ENCODE results near the gene FADS2. TPM values are rescaled to one million over a fixed set of nuclear protein-coding genes. Genes with fewer than 3 reads are reported as not detected.

The FADS2 gene
- total RNA-seq, 1 experiment from 2014 or later: 20.6 TPM

DNA sequence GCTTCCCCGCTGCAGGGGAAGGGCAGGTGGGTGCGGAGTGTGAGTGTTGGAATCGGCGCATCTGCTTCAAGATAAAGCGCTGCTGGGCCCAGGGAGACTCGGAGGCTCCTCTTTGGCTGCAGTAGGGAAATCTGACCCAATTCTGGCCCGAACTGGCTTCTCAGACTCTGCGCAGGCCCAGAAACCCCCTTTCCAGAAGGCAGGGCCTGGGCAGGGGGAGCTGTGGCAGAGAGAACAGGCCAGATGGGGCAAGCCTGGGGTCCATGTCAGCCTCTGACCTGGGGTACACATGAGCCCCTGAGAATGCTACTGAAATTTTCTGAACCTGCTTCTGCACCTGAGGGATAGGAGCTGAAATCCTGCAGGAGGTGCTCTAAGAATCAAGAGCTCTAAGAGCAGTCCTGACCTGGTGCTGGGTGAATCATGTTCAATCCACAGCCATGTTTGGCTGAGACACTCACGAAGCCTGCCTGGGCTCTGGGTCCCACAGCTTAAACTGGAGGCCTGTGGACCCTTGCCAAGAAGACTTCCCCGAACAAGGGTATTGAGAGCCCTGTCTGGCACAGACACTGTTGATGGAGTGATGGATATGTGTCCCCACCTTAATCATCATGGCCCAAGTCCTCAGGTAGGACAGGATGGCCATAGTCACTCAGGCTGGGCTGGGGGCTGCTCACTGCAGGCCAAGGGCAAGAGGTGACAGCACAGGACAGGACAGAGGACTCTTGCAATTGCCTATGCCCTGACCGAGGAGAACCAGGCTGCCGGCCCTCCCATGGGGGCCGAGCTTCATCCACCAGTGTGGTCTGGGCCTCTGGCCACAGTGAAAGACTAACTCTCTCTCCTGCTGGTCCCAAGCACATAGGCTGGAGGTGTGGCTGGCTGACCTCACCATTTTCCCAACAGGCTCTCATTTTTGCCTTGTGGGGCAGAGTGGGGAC is 82.4 kb downstream of the FADS2 start:
- intact Hi-C loops (cut with micrococcal nuclease): no loop called here
- Mint-ChIP-seq H3K4me3 (ENCODE audit: unreplicated experiment) (no peak overlapping the region), H3K27ac (ENCODE audit: low read depth, unreplicated experiment) (no peak overlapping the region), H3K27me3 (ENCODE audit: insufficient read depth, unreplicated experiment) (no peaks in the 10 kb centered on the region), H3K9me3 (ENCODE audit: unreplicated experiment) (no peaks in the 10 kb centered on the region), H3K36me3 (ENCODE audit: insufficient read depth, unreplicated experiment) (peaks cover 4% of the 10 kb centered on the region), H3K4me1 (ENCODE audit: insufficient read depth, unreplicated experiment) (no peaks in the 10 kb centered on the region)
- ChIA-PET CTCF (interaction anchor here (0.6 to 4.0 kb wide), 6 partner anchors 12 to 171 kb away, joined by 3 to 42 read pairs (median 4); no protein-coding TSS in a partner anchor), POLR2A (no interaction called here)
- TF ChIP-seq, protein P1, sequence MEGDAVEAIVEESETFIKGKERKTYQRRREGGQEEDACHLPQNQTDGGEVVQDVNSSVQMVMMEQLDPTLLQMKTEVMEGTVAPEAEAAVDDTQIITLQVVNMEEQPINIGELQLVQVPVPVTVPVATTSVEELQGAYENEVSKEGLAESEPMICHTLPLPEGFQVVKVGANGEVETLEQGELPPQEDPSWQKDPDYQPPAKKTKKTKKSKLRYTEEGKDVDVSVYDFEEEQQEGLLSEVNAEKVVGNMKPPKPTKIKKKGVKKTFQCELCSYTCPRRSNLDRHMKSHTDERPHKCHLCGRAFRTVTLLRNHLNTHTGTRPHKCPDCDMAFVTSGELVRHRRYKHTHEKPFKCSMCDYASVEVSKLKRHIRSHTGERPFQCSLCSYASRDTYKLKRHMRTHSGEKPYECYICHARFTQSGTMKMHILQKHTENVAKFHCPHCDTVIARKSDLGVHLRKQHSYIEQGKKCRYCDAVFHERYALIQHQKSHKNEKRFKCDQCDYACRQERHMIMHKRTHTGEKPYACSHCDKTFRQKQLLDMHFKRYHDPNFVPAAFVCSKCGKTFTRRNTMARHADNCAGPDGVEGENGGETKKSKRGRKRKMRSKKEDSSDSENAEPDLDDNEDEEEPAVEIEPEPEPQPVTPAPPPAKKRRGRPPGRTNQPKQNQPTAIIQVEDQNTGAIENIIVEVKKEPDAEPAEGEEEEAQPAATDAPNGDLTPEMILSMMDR (IDR thresholded peaks at IDR 0.05; ENCODE audit: unreplicated experiment): no peak
- BruUV-seq (replicated peaks): no TSS peak
- no peak for DNase-seq (ENCODE audit: unreplicated experiment)

DNA sequence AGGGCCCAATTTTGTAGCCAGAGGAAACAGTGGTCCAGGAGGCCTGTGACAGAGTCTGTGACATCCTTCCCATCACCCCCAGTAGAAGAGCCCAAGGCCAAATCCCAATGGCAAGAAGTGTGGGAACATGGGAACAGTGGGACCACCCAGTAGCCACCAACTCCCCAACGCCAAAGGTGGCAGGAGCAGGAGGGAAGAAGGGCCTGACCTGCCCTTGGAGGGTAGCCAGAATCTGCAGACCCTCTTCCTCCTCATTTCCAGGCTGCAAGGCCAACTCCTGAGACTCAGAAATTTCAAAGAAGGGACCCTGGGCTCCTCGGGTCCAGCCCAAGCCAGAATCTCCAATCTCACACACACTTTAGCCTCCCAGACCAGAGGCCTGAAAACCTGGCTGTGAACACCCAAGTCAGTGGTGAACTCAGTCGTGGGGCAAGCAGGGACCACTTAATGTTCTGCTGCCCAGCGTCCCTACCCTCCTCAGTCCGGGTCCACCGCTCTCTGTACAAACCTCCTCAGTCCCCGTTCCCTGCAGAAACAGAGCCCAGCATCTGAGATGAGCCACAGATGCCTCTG is 83.1 kb downstream of the FADS2 start:
- BruUV-seq (replicated peaks): no TSS peak
- ChIA-PET POLR2A (no interaction called here), CTCF (interaction anchor here (0.9 to 2.7 kb wide), 3 partner anchors 36 to 150 kb away, joined by 3 to 15 read pairs (median 3); no protein-coding TSS in a partner anchor)
- H3K4me3 Mint-ChIP-seq (ENCODE audit: unreplicated experiment): no peak overlapping the region
- H3K27me3 Mint-ChIP-seq (ENCODE audit: insufficient read depth, unreplicated experiment): no peaks in the 10 kb centered on the region
- H3K36me3 Mint-ChIP-seq (ENCODE audit: insufficient read depth, unreplicated experiment): peaks cover 4% of the 10 kb centered on the region
- H3K4me1 Mint-ChIP-seq (ENCODE audit: insufficient read depth, unreplicated experiment): no peaks in the 10 kb centered on the region
- DNase-seq (ENCODE audit: unreplicated experiment): no peak
- no peaks in the 10 kb centered on the region for H3K9me3 Mint-ChIP-seq (ENCODE audit: unreplicated experiment)
- H3K27ac Mint-ChIP-seq (ENCODE audit: low read depth, unreplicated experiment): no peak overlapping the region
- TF ChIP-seq, protein P1 (IDR thresholded peaks at IDR 0.05; ENCODE audit: unreplicated experiment): no peak
- intact Hi-C loops (cut with micrococcal nuclease): no loop called here

DNA sequence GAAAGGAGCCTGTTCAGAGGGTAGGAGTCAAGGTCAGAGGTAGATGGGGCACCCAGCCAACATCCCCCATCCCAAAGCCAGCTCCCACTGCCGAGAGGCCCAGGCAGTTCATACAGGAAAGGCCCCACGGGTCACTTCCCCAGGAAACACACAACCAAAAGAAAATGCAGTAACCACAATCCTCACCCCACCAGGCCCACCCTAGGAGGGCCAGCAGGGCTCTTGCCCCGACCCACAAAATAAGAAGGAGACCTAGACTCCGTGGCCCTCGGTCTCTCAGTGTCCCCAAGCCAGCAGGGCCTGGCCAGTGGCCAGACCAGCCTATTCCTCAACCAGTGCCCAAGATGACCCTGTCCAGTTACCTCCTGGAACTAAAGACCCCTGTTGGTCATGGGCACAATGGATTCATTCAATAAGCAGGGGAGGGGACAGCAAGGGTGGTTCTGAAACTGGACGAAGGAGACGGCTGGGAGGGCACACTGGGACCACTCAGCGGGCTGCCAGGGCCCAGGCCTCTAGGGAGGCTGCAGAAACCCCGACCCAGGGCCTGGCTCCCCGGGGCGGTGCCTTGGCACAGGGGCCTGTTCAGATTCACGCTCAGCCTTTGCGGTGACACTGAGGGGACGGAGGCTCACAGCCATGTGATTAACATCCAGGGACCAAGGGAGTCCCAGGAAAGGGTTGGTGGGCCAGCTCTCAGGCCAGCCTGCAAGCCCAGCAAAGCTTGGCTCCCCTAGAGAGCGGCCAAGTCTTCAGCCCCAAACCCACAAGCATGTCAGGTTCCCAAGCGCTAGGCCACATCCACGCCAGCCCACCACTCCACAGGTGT is 83.8 kb downstream of the FADS2 start:
- Mint-ChIP-seq H3K27me3 (ENCODE audit: insufficient read depth, unreplicated experiment) (no peaks in the 10 kb centered on the region), H3K4me3 (ENCODE audit: unreplicated experiment) (no peak overlapping the region), H3K4me1 (ENCODE audit: insufficient read depth, unreplicated experiment) (no peaks in the 10 kb centered on the region), H3K36me3 (ENCODE audit: insufficient read depth, unreplicated experiment) (peaks cover 4% of the 10 kb centered on the region), H3K9me3 (ENCODE audit: unreplicated experiment) (no peaks in the 10 kb centered on the region), H3K27ac (ENCODE audit: low read depth, unreplicated experiment) (no peak overlapping the region)
- ChIA-PET POLR2A (interaction anchor here (0.6 kb wide), 1 partner anchor 211 kb away, joined by 3 read pairs; no protein-coding TSS in a partner anchor), CTCF (interaction anchor here (0.6 to 0.7 kb wide), 2 partner anchors 36 to 48 kb away, joined by 3 to 4 read pairs; no protein-coding TSS in a partner anchor)
- no peak for DNase-seq (ENCODE audit: unreplicated experiment)
- TF ChIP-seq, protein P1 (IDR thresholded peaks at IDR 0.05; ENCODE audit: unreplicated experiment): no peak
- BruUV-seq (replicated peaks): no TSS peak
- intact Hi-C loops (cut with micrococcal nuclease): no loop called here
